ENCODE measurements around the gene ESYT1. TPM values are rescaled to one million over a fixed set of nuclear protein-coding genes. Genes with fewer than 3 reads are reported as not detected.
A peak's percentile ranks its signal among the peaks of the same experiment; 100 is the strongest.
"Not testable (repeated sequence)": the region's sequence is repeated elsewhere in the genome, so short reads cannot be mapped to it uniquely, and the experiment has no call there.

ESYT1 gene
- total RNA-seq, 1 experiment from 2014 or later = 138 TPM

DNA sequence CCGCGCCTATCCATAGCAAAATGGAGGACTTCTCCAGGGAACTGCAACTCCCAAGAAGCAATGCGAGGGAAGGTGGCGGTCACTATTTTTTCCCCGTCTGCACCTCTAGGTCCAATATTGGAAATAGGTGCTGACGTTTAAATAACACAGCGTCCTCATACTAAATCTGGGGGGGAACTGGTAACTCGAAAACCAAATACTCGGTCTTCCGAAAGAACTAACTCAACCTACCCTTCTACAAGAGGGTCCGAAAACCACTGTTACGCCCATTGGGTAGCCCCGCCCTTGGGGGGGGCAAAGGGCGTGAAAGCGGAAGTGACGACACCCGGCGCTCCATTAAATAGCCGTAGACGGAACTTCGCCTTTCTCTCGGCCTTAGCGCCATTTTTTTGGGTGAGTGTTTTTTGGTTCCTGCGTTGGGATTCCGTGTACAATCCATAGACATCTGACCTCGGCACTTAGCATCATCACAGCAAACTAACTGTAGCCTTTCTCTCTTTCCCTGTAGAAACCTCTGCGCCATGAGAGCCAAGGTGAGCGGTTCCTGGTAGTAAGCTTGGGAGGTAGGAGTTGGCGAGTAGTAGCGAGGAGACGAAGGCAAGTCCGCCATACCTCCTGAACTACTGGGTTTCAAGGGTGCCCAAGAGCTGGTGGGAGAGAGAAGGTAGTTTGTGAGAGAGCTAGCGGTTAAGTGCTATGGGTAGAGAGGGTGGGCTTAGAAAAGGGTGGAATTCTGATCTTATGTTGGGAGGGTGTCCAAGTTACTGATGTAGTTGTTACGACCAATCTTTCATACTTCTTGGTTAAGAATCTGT is 11.6 kb upstream of the ESYT1 start, which contains the start of gene RPL41:
TSS of gene RPL41 (plus strand) at position 367 of the 815 bp plus-strand sequence.
- peak; percentile 91 to 98 for DNase-seq (ENCODE audit: low read depth in 1 of 2, low spot score in 2 of 2)
- H3K4me1 ChIP-seq (replicated peaks) = peaks cover 20% of the 10 kb centered on the region
- no peaks in the 10 kb centered on the region for H3K27me3 ChIP-seq (replicated peaks)
- peak within 1 kb of the TSS; percentile 73 for H3K4me3 ChIP-seq
- H3K36me3 ChIP-seq = peaks cover 60% of the 10 kb centered on the region
- H3K27ac ChIP-seq = peak within 1 kb of the TSS; percentile 83
- no peaks in the 10 kb centered on the region for H3K9me3 ChIP-seq (replicated peaks)

DNA sequence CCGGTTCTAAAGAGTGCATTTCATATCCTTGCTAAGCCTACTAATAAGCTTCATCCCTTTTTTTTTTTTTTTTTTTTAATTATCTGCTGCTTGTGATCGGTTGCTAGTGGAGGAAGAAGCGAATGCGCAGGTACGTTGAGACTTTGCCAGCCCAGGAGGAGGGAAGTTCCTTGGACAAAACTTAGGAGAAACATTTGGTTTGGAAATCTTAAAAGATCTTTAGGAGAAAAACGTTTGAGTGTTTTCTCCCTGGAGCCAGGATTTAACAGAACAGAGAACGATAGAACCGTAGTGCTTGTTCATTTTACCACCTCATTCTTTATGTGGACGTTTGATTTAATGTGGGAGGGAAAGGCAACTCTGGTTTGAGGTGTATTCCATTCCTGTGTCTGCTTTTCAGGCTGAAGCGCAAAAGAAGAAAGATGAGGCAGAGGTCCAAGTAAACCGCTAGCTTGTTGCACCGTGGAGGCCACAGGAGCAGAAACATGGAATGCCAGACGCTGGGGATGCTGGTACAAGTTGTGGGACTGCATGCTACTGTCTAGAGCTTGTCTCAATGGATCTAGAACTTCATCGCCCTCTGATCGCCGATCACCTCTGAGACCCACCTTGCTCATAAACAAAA is 10.9 kb upstream of the ESYT1 start:
- peak overlapping the region; percentile 73 for H3K4me3 ChIP-seq
- not testable (repeated sequence) for DNase-seq (ENCODE audit: low read depth in 1 of 2, low spot score in 2 of 2); H3K9me3 ChIP-seq (replicated peaks); H3K27me3 ChIP-seq (replicated peaks)
- peaks cover 20% of the 10 kb centered on the region for H3K4me1 ChIP-seq (replicated peaks)
- peaks cover 54% of the 10 kb centered on the region for H3K36me3 ChIP-seq
- H3K27ac ChIP-seq = peak overlapping the region; percentile 83

GRCh38 chr12:56117778-56118687 is 10.0 kb upstream of the ESYT1 start, which contains the start of gene ZC3H10:
Gene ZC3H10, plus strand, starts transcription at chr12:56118266. Its CDS starts 2,297 bp downstream, at chr12:56120563.
- Histone ChIP-seq H3K36me3 (peaks cover 48% of the 10 kb centered on the region), H3K27ac (peak within 1 kb of the TSS; percentile 83), H3K9me3 (replicated peaks) (no peaks in the 10 kb centered on the region), H3K4me1 (replicated peaks) (peaks cover 20% of the 10 kb centered on the region), H3K27me3 (replicated peaks) (no peaks in the 10 kb centered on the region), H3K4me3 (peak within 1 kb of the TSS; percentile 73)
- DNase-seq (ENCODE audit: low read depth in 1 of 2, low spot score in 2 of 2) = peak; percentile 98 to 99

- H3K4me3 ChIP-seq = peak overlapping the region; percentile 73
- no peak for DNase-seq (ENCODE audit: low read depth in 1 of 2, low spot score in 2 of 2)
- H3K27me3 ChIP-seq (replicated peaks) = no peaks in the 10 kb centered on the region
- H3K27ac ChIP-seq = peak overlapping the region; percentile 42
- peaks cover 42% of the 10 kb centered on the region for H3K36me3 ChIP-seq
- H3K4me1 ChIP-seq (replicated peaks) = peaks cover 20% of the 10 kb centered on the region
- H3K9me3 ChIP-seq (replicated peaks) = no peaks in the 10 kb centered on the region
These were observed 9.2 kb upstream of the ESYT1 start for GRCh38 chr12:56118688-56119357.

- DNase-seq (ENCODE audit: low read depth in 1 of 2, low spot score in 2 of 2) = peak; percentile 72 to 91
- H3K27ac ChIP-seq = no peak overlapping the region
These were observed 8.7 kb upstream of the ESYT1 start for GRCh38 chr12:56119361-56119796.

DNA sequence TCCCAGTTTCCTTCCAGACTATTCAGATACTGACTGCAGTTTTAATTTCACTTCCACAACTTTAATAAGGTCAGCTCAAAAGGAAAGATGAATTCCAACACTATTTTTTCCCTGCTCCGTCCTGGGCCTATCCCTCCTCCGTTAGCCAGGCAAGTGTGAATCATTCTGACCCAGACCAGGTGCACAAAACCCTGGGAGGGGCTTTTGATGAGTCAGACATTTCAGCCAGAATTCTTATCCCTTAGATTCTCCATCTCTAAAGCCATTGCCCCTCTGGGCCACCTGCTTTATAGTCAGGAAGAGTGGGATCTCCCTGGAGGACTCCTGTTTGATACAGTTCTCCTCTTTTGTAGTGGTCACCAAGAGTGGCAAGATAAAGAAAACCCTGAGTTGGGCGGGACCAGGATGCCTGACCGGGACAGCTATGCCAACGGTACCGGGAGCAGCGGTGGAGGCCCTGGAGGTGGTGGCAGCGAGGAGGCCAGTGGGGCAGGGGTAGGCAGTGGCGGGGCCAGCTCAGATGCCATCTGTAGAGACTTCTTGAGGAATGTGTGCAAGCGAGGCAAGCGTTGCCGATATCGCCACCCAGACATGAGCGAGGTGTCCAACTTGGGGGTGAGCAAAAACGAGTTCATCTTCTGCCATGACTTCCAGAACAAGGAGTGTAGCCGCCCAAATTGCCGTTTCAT is 7.8 kb upstream of the ESYT1 start:
- no peaks in the 10 kb centered on the region for H3K27me3 ChIP-seq (replicated peaks)
- no peak for DNase-seq (ENCODE audit: low read depth in 1 of 2, low spot score in 2 of 2)
- H3K4me3 ChIP-seq = no peak overlapping the region
- no peaks in the 10 kb centered on the region for H3K9me3 ChIP-seq (replicated peaks)
- H3K27ac ChIP-seq = no peak overlapping the region
- H3K36me3 ChIP-seq = peaks cover 33% of the 10 kb centered on the region
- H3K4me1 ChIP-seq (replicated peaks) = peaks cover 20% of the 10 kb centered on the region

More at GRCh38 chr12:56119361-56119796, 8.7 kb upstream of the ESYT1 start:
- Histone ChIP-seq H3K27me3 (replicated peaks) (no peaks in the 10 kb centered on the region), H3K9me3 (replicated peaks) (no peaks in the 10 kb centered on the region), H3K4me1 (replicated peaks) (peaks cover 20% of the 10 kb centered on the region), H3K36me3 (peaks cover 37% of the 10 kb centered on the region), H3K4me3 (peak overlapping the region; percentile 73)

DNA sequence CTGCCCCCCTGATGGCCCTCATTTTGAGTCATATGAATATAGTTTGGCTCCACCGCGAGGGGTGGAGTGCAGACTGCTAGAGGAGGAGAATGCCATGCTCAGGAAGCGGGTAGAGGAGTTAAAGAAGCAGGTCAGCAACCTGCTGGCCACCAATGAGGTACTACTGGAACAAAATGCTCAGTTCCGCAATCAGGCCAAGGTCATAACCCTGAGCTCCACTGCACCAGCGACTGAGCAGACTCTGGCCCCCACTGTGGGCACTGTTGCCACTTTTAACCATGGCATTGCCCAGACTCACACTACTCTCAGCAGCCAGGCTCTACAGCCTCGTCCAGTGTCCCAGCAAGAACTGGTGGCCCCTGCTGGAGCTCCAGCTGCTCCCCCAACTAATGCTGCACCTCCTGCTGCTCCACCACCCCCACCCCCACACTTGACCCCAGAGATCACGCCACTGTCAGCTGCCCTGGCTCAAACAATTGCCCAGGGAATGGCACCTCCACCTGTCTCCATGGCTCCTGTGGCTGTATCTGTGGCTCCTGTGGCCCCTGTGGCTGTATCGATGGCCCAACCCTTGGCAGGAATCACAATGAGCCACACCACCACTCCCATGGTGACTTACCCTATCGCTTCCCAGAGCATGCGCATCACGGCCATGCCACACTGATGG is 6.7 kb upstream of the ESYT1 start:
- H3K9me3 ChIP-seq (replicated peaks) = no peaks in the 10 kb centered on the region
- H3K36me3 ChIP-seq = peaks cover 32% of the 10 kb centered on the region
- no peaks in the 10 kb centered on the region for H3K27me3 ChIP-seq (replicated peaks)
- no peak overlapping the region for H3K27ac ChIP-seq
- no peak overlapping the region for H3K4me3 ChIP-seq
- H3K4me1 ChIP-seq (replicated peaks) = peaks cover 26% of the 10 kb centered on the region
- no peak for DNase-seq (ENCODE audit: low read depth in 1 of 2, low spot score in 2 of 2)

DNA sequence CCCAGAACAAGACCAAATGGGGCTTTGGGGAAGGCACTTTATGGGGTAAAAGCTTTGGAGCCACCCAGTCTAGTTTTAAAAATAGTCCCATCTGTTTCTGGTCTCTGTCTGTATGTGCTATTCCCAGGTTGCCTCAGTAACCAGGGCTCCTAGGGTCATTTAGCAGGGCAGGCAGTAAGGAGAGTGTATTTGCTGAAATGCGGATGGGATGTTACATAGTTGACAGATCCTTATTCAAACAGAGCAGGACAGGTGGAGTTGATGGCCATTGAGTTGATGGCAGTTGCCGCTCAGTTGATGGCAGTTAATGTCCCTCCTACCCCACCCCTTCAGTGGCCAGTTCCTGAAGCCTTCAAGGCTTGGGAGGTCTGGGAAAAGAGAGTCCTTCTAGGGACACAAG is 5.4 kb upstream of the ESYT1 start:
- H3K27me3 ChIP-seq (replicated peaks) = no peaks in the 10 kb centered on the region
- H3K36me3 ChIP-seq = peaks cover 21% of the 10 kb centered on the region
- no peak overlapping the region for H3K4me3 ChIP-seq
- no peaks in the 10 kb centered on the region for H3K9me3 ChIP-seq (replicated peaks)
- DNase-seq (ENCODE audit: low read depth in 1 of 2, low spot score in 2 of 2) = no peak
- H3K27ac ChIP-seq = no peak overlapping the region
- peaks cover 37% of the 10 kb centered on the region for H3K4me1 ChIP-seq (replicated peaks)

DNA sequence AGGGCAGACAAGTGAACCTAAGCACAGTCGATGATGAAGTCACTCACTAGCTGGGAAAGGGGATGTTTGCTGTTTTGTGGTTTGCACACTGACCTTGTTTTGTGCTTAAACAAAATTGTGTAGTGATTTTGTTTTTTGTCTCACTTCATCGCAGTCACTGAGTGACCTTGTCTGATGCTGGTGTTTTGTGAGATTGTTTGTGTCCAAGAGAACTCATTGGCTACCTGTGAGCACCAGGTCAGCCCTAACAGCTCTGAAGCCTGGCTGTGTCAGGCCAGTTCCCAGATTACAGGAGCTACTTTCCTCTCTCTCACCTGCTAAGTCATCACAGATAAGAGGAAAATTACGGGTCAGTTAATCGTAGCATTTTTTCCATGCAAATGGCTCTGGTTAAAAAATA is 3.9 kb upstream of the ESYT1 start:
- DNase-seq (ENCODE audit: low read depth in 1 of 2, low spot score in 2 of 2) = no peak
- no peaks in the 10 kb centered on the region for H3K27me3 ChIP-seq (replicated peaks)
- H3K9me3 ChIP-seq (replicated peaks) = no peaks in the 10 kb centered on the region
- peaks cover 19% of the 10 kb centered on the region for H3K36me3 ChIP-seq
- no peak overlapping the region for H3K4me3 ChIP-seq
- H3K4me1 ChIP-seq (replicated peaks) = peaks cover 28% of the 10 kb centered on the region
- no peak overlapping the region for H3K27ac ChIP-seq

DNA sequence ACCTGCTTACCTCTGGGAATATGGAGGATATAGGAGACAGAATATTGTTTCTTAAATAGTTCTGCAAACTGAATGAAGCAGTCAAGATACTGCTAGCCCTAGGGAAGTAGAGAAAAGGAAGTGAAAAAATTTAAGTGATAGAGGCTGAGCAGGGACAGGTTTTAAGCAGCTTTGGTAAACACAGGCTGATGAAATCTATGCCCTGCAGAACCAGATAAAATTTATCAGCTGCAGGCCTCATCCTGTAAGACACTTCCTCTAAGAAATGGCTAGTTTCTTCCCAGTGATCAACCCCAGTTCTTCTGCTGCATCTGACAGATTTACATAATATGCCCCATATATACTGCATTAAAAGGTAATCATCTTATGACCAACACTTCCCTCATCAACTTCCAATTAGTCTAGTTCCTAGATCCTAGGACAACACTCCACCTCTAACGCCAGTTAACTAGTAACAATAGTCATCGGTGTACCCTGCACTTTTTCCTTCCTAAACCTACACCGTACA is 1.3 kb upstream of the ESYT1 start:
- Histone ChIP-seq H3K4me1 (replicated peaks) (peaks cover 19% of the 10 kb centered on the region), H3K4me3 (no peak overlapping the region), H3K9me3 (replicated peaks) (no peaks in the 10 kb centered on the region), H3K36me3 (peaks cover 23% of the 10 kb centered on the region), H3K27ac (peak overlapping the region; percentile 54; the same call in 1 of the 2 replicates), H3K27me3 (replicated peaks) (no peaks in the 10 kb centered on the region)
- DNase-seq (ENCODE audit: low read depth in 1 of 2, low spot score in 2 of 2) = no peak

- H3K36me3 ChIP-seq = peaks cover 30% of the 10 kb centered on the region
- peaks cover 19% of the 10 kb centered on the region for H3K4me1 ChIP-seq (replicated peaks)
- DNase-seq (ENCODE audit: low read depth in 1 of 2, low spot score in 2 of 2) = no peak
- H3K4me3 ChIP-seq = peak overlapping the region; percentile 53
- no peaks in the 10 kb centered on the region for H3K27me3 ChIP-seq (replicated peaks)
- no peaks in the 10 kb centered on the region for H3K9me3 ChIP-seq (replicated peaks)
- H3K27ac ChIP-seq = peak overlapping the region; percentile 54
These were observed 581 bp upstream of the ESYT1 start for GRCh38 chr12:56127485-56127887.

DNA sequence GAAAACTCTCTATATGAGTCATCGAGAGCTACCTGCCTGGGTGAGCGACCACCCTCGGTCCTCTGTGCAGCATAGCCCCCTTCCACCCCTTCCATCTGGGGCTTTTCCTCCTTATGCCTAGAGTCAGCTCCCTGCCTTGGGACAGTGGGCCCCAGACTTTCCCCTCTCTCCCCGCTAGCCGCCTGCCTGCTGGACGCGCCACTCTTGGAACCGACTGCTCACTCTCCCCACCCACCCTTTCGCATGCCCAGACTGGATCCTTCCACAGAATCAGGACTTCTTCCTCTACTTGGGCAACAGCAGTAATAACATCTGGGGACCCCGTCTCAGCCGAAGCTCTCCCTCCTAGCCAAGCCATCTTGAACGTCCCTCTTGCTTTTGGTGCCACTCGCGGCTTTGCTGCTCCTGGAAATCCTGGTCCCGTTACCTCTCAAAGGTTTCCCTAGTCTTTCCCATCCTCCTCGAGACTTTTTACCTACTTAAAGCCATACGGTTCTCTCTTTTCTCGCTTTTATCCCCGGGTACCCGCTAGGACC is 671 bp downstream of the ESYT1 start:
- Histone ChIP-seq H3K36me3 (peaks cover 43% of the 10 kb centered on the region), H3K27me3 (replicated peaks) (no peaks in the 10 kb centered on the region), H3K4me1 (replicated peaks) (peaks cover 19% of the 10 kb centered on the region), H3K4me3 (peak overlapping the region; percentile 53), H3K27ac (no peak overlapping the region; the same call in 1 of the 2 replicates), H3K9me3 (replicated peaks) (no peaks in the 10 kb centered on the region)
- DNase-seq (ENCODE audit: low read depth in 1 of 2, low spot score in 2 of 2) = peak in 1 of 2 experiments; percentile 58

Measured in SJSA1 (cell line).